ENCODE data around the gene TBX21.

The TBX21 gene

GRCh38 chr17:47690121-47690520, 42.9 kb upstream of the TBX21 start:
- WGBS (ENCODE audit: extremely low coverage, insufficient coverage, insufficient read length), result no CpG with 5 or more reads among the region's 3 CpGs
- Histone ChIP-seq H3K4me3 (ENCODE audit: low read depth, low read length) (no peak overlapping the region), H3K4ac (ENCODE audit: low read depth, low read length) (no peak overlapping the region), H4K8ac (ENCODE audit: low read depth, low read length) (no peak overlapping the region), H3K14ac (ENCODE audit: low read length) (no peak overlapping the region), H3K27ac (ENCODE audit: low read depth, low read length) (no peak overlapping the region), H3K9ac (ENCODE audit: low read length) (no peak overlapping the region), H3K9me3 (ENCODE audit: insufficient read depth, low read depth, low read length) (no peaks in the 10 kb centered on the region), H2BK5ac (ENCODE audit: low read depth, low read length, poor library complexity) (no peak overlapping the region), H3K4me2 (ENCODE audit: low read length) (no peak overlapping the region), H2AFZ (ENCODE audit: insufficient read depth, low read length, poor library complexity) (no peak overlapping the region), H4K12ac (ENCODE audit: low read depth, low read length) (no peak overlapping the region), H3K4me1 (ENCODE audit: control insufficient read depth in 1 of 2, insufficient read depth in 2 of 2, low read length in 2 of 2) (peaks cover 4 to 9% of the 10 kb centered on the region in 2 experiments), H3K79me1 (ENCODE audit: low read length) (peaks cover 8% of the 10 kb centered on the region), H3K23ac (ENCODE audit: low read length) (no peak overlapping the region), H3K36me3 (ENCODE audit: control insufficient read depth in 1 of 2, insufficient read depth in 2 of 2, low read length in 2 of 2) (peaks cover 2 to 4% of the 10 kb centered on the region in 2 experiments), H3K79me2 (ENCODE audit: control insufficient read depth, insufficient read depth, low read length, poor library complexity) (peaks cover 2% of the 10 kb centered on the region), H2BK120ac (ENCODE audit: insufficient read depth, low read length, poor library complexity) (no peak overlapping the region), H4K91ac (ENCODE audit: low read depth, low read length) (no peak overlapping the region), H3K18ac (ENCODE audit: low read length) (no peak overlapping the region), H3K27me3 (ENCODE audit: insufficient read depth, low read length) (no peaks in the 10 kb centered on the region), H2BK12ac (ENCODE audit: low read length) (no peak overlapping the region), H2AK5ac (ENCODE audit: low read length) (no peak overlapping the region)
- DNase-seq, result no peak

DNA sequence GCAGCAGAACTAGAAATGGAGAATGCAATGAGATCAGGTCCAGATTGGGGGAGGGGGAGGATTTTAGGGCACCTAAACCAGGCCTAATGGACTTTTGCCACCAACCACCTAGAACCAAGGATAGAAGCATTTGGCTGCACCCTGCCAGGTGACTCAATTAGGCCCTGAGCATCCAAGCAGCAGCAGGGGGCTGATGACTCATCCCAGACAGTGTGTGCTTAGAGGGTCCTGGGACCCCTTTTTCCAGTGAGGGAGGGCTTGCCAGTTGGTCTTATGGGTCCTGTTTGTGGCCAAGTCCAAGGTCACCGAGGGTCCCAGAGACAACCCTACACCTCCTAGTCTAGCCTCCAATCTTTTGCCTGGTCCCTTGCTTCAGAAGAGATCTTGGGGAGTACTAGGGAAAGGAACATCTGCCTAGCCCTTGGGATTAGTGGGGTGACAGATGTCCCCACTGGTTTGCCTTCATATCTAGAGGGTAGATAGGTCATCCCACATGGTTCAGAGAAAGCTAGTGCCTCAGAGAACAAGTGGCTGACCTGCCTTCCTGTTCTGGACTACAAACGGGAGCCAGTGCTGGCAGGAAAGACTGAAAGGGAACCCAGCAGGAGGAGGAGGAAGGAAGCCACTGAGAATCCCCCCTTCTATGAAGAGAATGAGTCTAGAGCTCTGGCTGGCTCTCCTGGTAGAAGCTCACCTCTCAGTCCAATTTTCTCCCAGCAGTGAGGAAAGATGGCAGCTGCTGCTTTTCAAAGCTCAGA, 40.7 kb upstream of the TBX21 start:
- Histone ChIP-seq H3K18ac (ENCODE audit: low read length) (no peak overlapping the region), H3K27me3 (ENCODE audit: insufficient read depth, low read length) (no peaks in the 10 kb centered on the region), H4K91ac (ENCODE audit: low read depth, low read length) (no peak overlapping the region), H4K12ac (ENCODE audit: low read depth, low read length) (no peak overlapping the region), H3K79me2 (ENCODE audit: control insufficient read depth, insufficient read depth, low read length, poor library complexity) (peaks cover 2% of the 10 kb centered on the region), H2BK12ac (ENCODE audit: low read length) (no peak overlapping the region), H3K14ac (ENCODE audit: low read length) (no peak overlapping the region), H3K4me2 (ENCODE audit: low read length) (no peak overlapping the region), H2AFZ (ENCODE audit: insufficient read depth, low read length, poor library complexity) (no peak overlapping the region), H3K4me3 (ENCODE audit: low read depth, low read length) (no peak overlapping the region), H3K4me1 (ENCODE audit: control insufficient read depth in 1 of 2, insufficient read depth in 2 of 2, low read length in 2 of 2) (peaks cover 4 to 11% of the 10 kb centered on the region in 2 experiments), H3K23ac (ENCODE audit: low read length) (no peak overlapping the region), H2AK5ac (ENCODE audit: low read length) (no peak overlapping the region), H3K9me3 (ENCODE audit: insufficient read depth, low read depth, low read length) (no peaks in the 10 kb centered on the region), H4K8ac (ENCODE audit: low read depth, low read length) (no peak overlapping the region), H3K36me3 (ENCODE audit: control insufficient read depth in 1 of 2, insufficient read depth in 2 of 2, low read length in 2 of 2) (peaks cover 0 to 3% of the 10 kb centered on the region in 2 experiments), H2BK5ac (ENCODE audit: low read depth, low read length, poor library complexity) (no peak overlapping the region), H3K9ac (ENCODE audit: low read length) (no peak overlapping the region), H3K4ac (ENCODE audit: low read depth, low read length) (no peak overlapping the region), H3K27ac (ENCODE audit: low read depth, low read length) (no peak overlapping the region), H3K79me1 (ENCODE audit: low read length) (peaks cover 11% of the 10 kb centered on the region), H2BK120ac (ENCODE audit: insufficient read depth, low read length, poor library complexity) (no peak overlapping the region)
- no CpG with 5 or more reads among the region's 2 CpGs for WGBS (ENCODE audit: extremely low coverage, insufficient coverage, insufficient read length)
- DNase-seq, result no peak

GRCh38 chr17:47692895-47693730, 39.9 kb upstream of the TBX21 start:
- no peak overlapping the region for H3K27ac ChIP-seq (ENCODE audit: low read depth, low read length)
- H2AFZ ChIP-seq (ENCODE audit: insufficient read depth, low read length, poor library complexity), result peak overlapping the region; percentile 38
- no peak for DNase-seq
- no peaks in the 10 kb centered on the region for H3K27me3 ChIP-seq (ENCODE audit: insufficient read depth, low read length)
- H3K79me2 ChIP-seq (ENCODE audit: control insufficient read depth, insufficient read depth, low read length, poor library complexity), result peaks cover 2% of the 10 kb centered on the region
- H2BK5ac ChIP-seq (ENCODE audit: low read depth, low read length, poor library complexity), result no peak overlapping the region
- H2BK12ac ChIP-seq (ENCODE audit: low read length), result no peak overlapping the region
- no peaks in the 10 kb centered on the region for H3K9me3 ChIP-seq (ENCODE audit: insufficient read depth, low read depth, low read length)
- no peak overlapping the region for H2BK120ac ChIP-seq (ENCODE audit: insufficient read depth, low read length, poor library complexity)
- no peak overlapping the region for H2AK5ac ChIP-seq (ENCODE audit: low read length)
- WGBS (ENCODE audit: extremely low coverage, insufficient coverage, insufficient read length), result no CpG with 5 or more reads among the region's 10 CpGs
- H3K23ac ChIP-seq (ENCODE audit: low read length), result no peak overlapping the region
- peaks cover 11% of the 10 kb centered on the region for H3K79me1 ChIP-seq (ENCODE audit: low read length)
- no peak overlapping the region for H4K8ac ChIP-seq (ENCODE audit: low read depth, low read length)
- H3K18ac ChIP-seq (ENCODE audit: low read length), result no peak overlapping the region
- H4K12ac ChIP-seq (ENCODE audit: low read depth, low read length), result no peak overlapping the region
- H3K4me3 ChIP-seq (ENCODE audit: low read depth, low read length), result peak overlapping the region; percentile 83
- H3K4me1 ChIP-seq (ENCODE audit: control insufficient read depth in 1 of 2, insufficient read depth in 2 of 2, low read length in 2 of 2), result peaks cover 4 to 11% of the 10 kb centered on the region in 2 experiments
- H3K4me2 ChIP-seq (ENCODE audit: low read length), result peak overlapping the region; percentile 77
- H4K91ac ChIP-seq (ENCODE audit: low read depth, low read length), result peak overlapping the region; percentile 48
- no peak overlapping the region for H3K14ac ChIP-seq (ENCODE audit: low read length)
- H3K4ac ChIP-seq (ENCODE audit: low read depth, low read length), result no peak overlapping the region
- no peak overlapping the region for H3K9ac ChIP-seq (ENCODE audit: low read length)
- H3K36me3 ChIP-seq (ENCODE audit: control insufficient read depth in 1 of 2, insufficient read depth in 2 of 2, low read length in 2 of 2), result peaks cover 0 to 3% of the 10 kb centered on the region in 2 experiments

- Histone ChIP-seq H3K27me3 (ENCODE audit: insufficient read depth, low read length) (no peaks in the 10 kb centered on the region), H2AFZ (ENCODE audit: insufficient read depth, low read length, poor library complexity) (peak within 1 kb of the TSS; percentile 80), H2BK12ac (ENCODE audit: low read length) (no peak within 1 kb of the TSS), H3K36me3 (ENCODE audit: control insufficient read depth in 1 of 2, insufficient read depth in 2 of 2, low read length in 2 of 2) (peaks cover 0 to 2% of the 10 kb centered on the region in 2 experiments), H2BK120ac (ENCODE audit: insufficient read depth, low read length, poor library complexity) (peak within 1 kb of the TSS; percentile 35), H3K18ac (ENCODE audit: low read length) (peak within 1 kb of the TSS; percentile 66), H3K4me2 (ENCODE audit: low read length) (peak within 1 kb of the TSS; percentile 93), H4K12ac (ENCODE audit: low read depth, low read length) (peak within 1 kb of the TSS; percentile 61), H3K79me1 (ENCODE audit: low read length) (peaks cover 11% of the 10 kb centered on the region), H4K91ac (ENCODE audit: low read depth, low read length) (peak within 1 kb of the TSS; percentile 64), H3K4me1 (ENCODE audit: control insufficient read depth in 1 of 2, insufficient read depth in 2 of 2, low read length in 2 of 2) (peaks cover 4 to 11% of the 10 kb centered on the region in 2 experiments), H3K14ac (ENCODE audit: low read length) (peak within 1 kb of the TSS; percentile 64), H3K4ac (ENCODE audit: low read depth, low read length) (no peak within 1 kb of the TSS), H2BK5ac (ENCODE audit: low read depth, low read length, poor library complexity) (peak within 1 kb of the TSS; percentile 51), H3K23ac (ENCODE audit: low read length) (no peak within 1 kb of the TSS), H3K79me2 (ENCODE audit: control insufficient read depth, insufficient read depth, low read length, poor library complexity) (peaks cover 2% of the 10 kb centered on the region), H2AK5ac (ENCODE audit: low read length) (no peak within 1 kb of the TSS), H3K27ac (ENCODE audit: low read depth, low read length) (peak within 1 kb of the TSS; percentile 63), H3K4me3 (ENCODE audit: low read depth, low read length) (peak within 1 kb of the TSS; percentile 83), H4K8ac (ENCODE audit: low read depth, low read length) (peak within 1 kb of the TSS; percentile 49), H3K9ac (ENCODE audit: low read length) (peak within 1 kb of the TSS; percentile 48), H3K9me3 (ENCODE audit: insufficient read depth, low read depth, low read length) (no peaks in the 10 kb centered on the region)
- peak in 1 of 2 donors; percentile 3 for DNase-seq
- WGBS (ENCODE audit: extremely low coverage, insufficient coverage, insufficient read length), result no CpG with 5 or more reads among the region's 87 CpGs
These were observed 39.1 kb upstream of the TBX21 start, which contains the start of gene TBKBP1 for GRCh38 chr17:47693731-47694580. Gene TBKBP1, plus strand, starts transcription at chr17:47694161. Its CDS starts 1,952 bp downstream, at chr17:47696113.

All from trophoblast cell (in vitro differentiated cells and primary cell).